ENCODE data around the gene ANXA5.

The ANXA5 gene

GRCh38 chr4:121696581-121697461, at the start of gene ANXA5:
TSS of gene ANXA5 (minus strand) at chr4:121696980. CDS start at chr4:121696589, 391 bp downstream.
- TF ChIP-seq POLR2A (IDR thresholded peaks at IDR 0.05; ENCODE audit: extremely low read depth, insufficient read length), result peak; percentile 55
- TF ChIP-seq MAX (IDR thresholded peaks at IDR 0.05; ENCODE audit: low read depth, low read length), result no peak
- no peak for TF ChIP-seq MYC (IDR thresholded peaks at IDR 0.05; ENCODE audit: low read depth, low read length)
- peak; percentile 14 for TF ChIP-seq CTCF (IDR thresholded peaks at IDR 0.05; ENCODE audit: low read depth, low read length)
- peak; percentile 86 for DNase-seq (ENCODE audit: low read depth)
- H3K4me3 ChIP-seq (ENCODE audit: low read depth, low read length), result peak within 1 kb of the TSS; percentile 79

GRCh38 chr4:121742794-121743193, 46.0 kb upstream of the ANXA5 start:
- no peak overlapping the region for H3K4me3 ChIP-seq (ENCODE audit: low read depth, low read length)
- no peak for DNase-seq (ENCODE audit: low read depth)
- TF ChIP-seq POLR2A (IDR thresholded peaks at IDR 0.05; ENCODE audit: extremely low read depth, insufficient read length), result no peak
- TF ChIP-seq MAX (IDR thresholded peaks at IDR 0.05; ENCODE audit: low read depth, low read length), result no peak
- no peak for TF ChIP-seq MYC (IDR thresholded peaks at IDR 0.05; ENCODE audit: low read depth, low read length)
- no peak for TF ChIP-seq CTCF (IDR thresholded peaks at IDR 0.05; ENCODE audit: low read depth, low read length)

- no peak for DNase-seq (ENCODE audit: low read depth)
- H3K4me3 ChIP-seq (ENCODE audit: low read depth, low read length), result no peak overlapping the region
- no peak for TF ChIP-seq CTCF (IDR thresholded peaks at IDR 0.05; ENCODE audit: low read depth, low read length)
- TF ChIP-seq MAX (IDR thresholded peaks at IDR 0.05; ENCODE audit: low read depth, low read length), result no peak
- no peak for TF ChIP-seq MYC (IDR thresholded peaks at IDR 0.05; ENCODE audit: low read depth, low read length)
- TF ChIP-seq POLR2A (IDR thresholded peaks at IDR 0.05; ENCODE audit: extremely low read depth, insufficient read length), result no peak
Observed at GRCh38 chr4:121741751-121742150, 45.0 kb upstream of the ANXA5 start.

GRCh38 chr4:121740796-121741409, 44.1 kb upstream of the ANXA5 start:
- no peak for TF ChIP-seq POLR2A (IDR thresholded peaks at IDR 0.05; ENCODE audit: extremely low read depth, insufficient read length)
- TF ChIP-seq MYC (IDR thresholded peaks at IDR 0.05; ENCODE audit: low read depth, low read length), result no peak
- DNase-seq (ENCODE audit: low read depth), result no peak
- H3K4me3 ChIP-seq (ENCODE audit: low read depth, low read length), result no peak overlapping the region

- TF ChIP-seq CTCF (IDR thresholded peaks at IDR 0.05; ENCODE audit: low read depth, low read length) (no peak), MAX (IDR thresholded peaks at IDR 0.05; ENCODE audit: low read depth, low read length) (no peak), MYC (IDR thresholded peaks at IDR 0.05; ENCODE audit: low read depth, low read length) (no peak), POLR2A (IDR thresholded peaks at IDR 0.05; ENCODE audit: extremely low read depth, insufficient read length) (no peak)
- H3K4me3 ChIP-seq (ENCODE audit: low read depth, low read length), result no peak overlapping the region
- DNase-seq (ENCODE audit: low read depth), result no peak
Observed at GRCh38 chr4:121739575-121739974, 42.8 kb upstream of the ANXA5 start.

Measured in NB4 (cell line).